GM19438 (cell line): ENCODE results near the gene B4GALNT3.

Experiments
- ATAC-seq: cut with Tn5 transposase; IDR thresholded peaks from one replicate; pipeline ENCODE4 v1.9.1; 2021; ENCODE audit warnings: low read depth; ENCODE audit not compliant: unreplicated experiment

Gene B4GALNT3

DNA sequence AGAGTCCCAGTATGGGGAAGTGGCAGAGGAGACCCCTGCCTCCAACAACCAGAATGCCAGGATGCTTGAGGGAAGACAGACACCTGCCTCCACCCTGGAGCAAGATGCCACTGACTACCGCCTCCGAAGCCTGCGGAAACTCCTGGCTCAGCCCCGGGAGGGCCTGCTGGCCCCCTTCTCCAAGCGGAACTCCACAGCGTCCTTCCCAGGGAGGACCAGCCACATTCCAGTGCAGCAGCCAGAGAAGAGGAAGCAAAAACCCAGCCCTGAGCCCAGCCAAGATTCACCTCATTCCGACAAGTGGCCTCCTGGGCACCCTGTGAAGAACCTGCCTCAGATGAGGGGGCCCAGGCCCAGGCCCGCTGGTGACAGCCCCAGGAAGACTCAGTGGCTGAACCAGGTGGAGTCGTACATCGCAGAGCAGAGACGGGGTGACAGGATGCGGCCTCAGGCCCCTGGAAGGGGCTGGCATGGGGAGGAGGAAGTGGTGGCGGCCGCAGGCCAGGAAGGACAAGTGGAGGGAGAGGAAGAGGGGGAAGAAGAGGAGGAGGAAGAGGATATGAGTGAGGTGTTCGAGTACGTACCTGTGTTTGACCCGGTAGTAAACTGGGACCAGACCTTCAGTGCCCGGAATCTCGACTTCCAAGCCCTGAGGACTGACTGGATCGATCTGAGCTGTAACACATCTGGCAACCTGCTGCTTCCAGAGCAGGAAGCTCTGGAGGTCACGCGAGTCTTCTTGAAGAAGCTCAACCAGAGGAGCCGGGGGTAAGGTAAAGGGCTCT is 93.7 kb downstream of the B4GALNT3 start:
- ATAC-seq, result peak; percentile 64

DNA sequence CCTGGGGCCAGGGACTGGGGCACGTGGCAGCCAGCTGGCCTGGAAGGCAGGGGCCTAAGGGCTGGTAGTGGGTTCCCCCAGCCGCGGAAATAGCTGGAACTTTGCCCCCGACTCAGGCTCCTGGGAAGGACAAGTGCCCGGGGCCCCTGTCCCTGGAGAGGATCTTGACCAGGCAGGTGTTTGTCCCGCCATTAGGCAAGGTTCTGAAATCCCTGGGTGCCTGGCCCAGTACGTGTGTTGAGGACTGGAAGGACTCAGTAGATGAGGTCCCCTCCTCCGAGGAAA is 94.2 kb downstream of the B4GALNT3 start:
- ATAC-seq, result no peak

DNA sequence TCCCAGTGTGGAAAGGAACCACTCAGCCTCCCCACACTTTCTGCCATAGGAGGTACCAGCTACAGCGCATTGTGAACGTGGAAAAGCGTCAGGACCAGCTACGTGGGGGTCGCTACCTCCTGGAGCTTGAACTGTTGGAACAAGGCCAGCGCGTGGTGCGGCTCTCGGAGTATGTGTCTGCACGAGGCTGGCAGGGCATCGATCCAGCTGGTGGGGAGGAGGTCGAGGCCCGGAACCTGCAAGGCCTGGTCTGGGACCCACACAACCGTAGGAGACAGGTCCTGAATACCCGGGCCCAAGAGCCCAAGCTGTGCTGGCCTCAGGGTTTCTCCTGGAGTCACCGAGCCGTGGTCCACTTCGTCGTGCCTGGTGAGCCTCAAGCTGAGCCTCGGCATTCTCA is 96.8 kb downstream of the B4GALNT3 start:
- no peak for ATAC-seq

DNA sequence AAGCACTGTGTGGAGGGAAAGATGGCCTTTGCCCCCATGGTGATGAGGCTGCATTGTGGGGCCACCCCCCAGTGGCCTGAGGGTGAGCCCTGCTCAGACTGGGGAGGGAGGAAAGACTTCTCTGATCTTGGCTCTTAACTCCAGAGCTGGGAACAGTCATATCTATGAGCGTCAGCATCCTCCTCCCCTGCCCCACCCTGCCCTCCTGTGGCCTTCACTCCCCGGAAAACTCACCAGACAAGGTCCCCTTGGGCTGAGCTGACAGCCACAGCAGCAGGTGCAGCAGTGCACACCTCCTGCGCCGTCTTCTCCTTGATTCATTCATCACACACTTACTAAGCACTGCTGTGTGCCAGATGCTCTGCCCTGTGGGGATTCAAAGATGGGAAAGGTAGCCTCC is 98.8 kb downstream of the B4GALNT3 start:
- ATAC-seq, result no peak

DNA sequence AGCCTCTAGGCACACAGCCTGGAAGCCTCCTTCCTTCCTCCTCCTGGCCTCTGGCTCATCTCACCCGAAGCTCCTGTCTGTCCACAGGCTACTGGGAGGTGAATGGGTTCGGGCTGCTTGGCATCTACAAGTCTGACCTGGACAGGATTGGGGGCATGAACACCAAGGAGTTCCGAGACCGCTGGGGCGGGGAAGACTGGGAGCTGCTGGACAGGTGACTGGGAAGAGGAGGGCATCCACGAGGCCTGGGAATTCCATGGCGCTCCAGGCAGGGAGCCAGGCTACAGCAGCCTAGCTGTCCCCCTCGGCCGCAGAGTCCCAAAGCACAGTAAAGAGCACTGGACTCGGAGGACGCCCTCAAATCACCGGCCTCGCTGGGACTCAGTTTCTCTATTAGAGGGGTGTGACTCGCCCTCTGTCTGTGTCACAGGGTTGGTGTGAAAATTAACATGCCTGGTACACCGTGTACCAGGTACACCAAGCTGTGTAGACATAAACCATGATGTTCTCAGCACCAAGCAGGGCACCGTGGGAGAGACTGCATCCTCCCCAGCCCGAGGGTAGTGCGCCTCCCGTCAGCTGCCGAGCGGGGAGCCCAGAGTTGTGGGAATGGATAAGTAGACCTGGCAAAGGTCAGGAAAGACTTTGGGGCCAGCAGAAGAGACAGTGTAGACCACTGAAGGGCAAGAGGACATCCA is 99.6 kb downstream of the B4GALNT3 start:
- ATAC-seq, result no peak

DNA sequence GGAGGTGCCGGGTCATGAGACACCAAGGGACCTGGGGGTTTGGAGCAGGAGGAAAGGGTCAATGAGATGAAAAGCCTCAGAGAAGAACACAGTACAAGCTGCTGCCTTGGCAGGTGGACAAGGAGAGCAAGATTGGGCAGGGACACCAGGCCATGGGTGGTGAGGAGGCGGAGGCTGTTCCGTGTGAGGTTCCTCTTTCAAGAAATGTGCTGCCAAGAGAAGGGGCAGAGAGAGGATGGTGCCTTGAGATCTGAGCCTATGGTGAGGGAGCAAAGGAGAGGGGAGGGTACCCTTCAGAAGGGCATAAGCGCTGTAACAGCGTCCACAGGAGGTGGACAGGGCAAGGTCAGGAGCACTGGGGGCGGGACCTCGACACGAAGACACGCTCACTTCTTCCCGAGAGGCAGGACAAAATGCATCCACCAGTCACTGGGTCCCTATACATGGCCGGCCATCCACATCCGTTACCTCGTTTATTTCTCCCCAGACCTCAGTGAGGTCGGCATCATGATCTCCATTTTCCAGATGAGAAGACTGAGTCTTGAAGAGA is 100.2 kb downstream of the B4GALNT3 start:
- ATAC-seq, result no peak

DNA sequence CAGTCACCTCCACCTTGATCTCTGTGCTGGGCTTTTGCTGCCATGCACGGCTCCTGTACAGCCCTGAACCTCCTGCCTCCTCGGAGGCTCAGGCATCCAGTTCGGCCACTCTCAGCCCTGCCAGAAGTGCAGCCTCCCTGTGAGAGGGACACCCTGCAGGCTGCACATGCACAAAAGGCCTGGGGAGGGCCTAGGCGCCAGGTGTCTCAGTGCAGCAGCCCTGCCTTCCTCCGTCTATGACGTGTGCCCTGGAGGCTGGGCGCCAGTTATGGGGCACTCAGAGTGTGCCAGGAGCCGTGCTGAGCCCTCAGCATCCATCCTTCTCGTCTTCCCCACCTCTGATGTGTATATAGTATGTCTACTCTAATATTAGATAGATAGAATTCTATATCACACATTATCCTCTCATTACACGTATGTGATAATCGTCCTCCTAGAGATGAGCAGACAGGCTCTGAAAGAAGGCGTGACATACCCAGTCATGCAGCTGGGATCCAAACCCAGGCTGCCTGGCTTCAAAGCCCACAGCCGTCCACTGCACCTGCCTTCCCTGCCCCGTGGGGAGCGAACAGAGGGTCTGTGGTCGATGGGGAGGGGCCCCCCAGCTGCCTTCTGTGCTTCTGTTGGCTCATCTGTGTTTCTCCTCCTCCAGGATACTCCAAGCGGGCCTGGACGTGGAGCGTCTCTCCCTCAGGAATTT is 101.1 kb downstream of the B4GALNT3 start:
- no peak for ATAC-seq

DNA sequence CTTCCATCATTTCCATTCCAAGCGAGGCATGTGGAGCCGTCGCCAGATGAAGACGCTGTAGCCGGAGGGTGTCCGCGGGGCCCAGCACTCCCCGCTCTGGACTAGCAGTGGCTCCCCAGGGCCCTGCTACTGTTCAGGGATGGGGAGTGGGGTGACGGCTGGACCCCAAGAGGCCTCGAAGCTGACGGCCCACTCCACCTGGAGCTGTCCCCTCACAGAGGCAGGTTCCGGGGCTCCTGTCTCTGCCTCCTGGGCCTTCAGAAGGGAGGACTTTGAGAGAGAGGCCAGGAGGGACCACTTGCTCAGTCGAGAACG is 101.6 kb downstream of the B4GALNT3 start:
- no peak for ATAC-seq

DNA sequence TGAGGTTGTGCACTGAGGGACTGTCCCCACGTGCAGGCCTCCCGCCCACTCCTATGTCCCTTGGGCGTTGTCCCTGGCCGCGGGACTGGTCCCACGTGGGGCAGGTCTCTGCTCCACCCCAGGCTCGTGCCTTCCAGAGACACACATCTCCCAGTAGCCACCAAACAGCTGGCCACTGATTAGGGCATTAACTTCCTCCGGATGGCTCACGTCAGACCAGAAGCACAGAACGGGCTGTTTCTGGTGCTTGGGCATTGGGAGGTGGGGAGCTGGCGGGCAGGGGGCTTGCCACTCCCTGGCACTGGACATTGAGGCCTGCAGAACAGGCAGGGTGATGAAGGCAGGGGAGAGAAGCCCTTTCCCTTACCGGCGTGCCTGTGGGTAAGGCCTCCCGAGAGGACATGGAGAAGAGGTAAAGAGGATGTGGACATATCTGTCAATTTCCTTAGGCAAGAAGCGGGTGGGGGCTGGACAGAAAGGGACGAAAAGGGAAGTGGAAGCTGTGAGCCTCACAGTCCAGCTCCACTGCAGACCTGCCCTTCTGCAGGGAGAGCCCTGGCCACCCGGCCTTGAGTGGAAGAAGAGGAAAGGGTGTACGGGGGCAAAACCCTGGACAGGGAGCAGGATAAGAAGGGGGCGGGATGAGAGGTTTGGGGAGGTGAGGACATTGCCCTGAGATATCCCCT is 102.3 kb downstream of the B4GALNT3 start:
- ATAC-seq, result no peak

DNA sequence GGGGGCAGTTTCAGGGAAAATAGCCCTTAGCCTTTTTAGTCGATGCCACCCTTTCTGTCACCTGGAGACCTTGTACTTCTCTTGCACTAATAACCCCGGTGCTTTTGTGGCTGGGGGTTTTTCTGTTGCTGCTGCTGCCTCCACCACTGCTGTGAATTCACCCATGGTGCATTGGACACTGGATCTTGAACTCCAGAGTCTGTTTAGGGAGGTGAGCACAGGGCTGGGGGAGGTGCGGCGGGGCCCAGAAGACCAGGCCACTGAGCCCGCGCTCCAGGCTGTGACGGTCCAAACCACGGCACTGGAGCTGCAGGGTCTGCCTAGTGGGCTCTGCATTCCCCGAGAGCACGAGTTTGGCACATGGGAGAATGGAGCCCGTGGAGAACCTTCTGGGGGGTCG is 102.9 kb downstream of the B4GALNT3 start:
- ATAC-seq, result no peak

DNA sequence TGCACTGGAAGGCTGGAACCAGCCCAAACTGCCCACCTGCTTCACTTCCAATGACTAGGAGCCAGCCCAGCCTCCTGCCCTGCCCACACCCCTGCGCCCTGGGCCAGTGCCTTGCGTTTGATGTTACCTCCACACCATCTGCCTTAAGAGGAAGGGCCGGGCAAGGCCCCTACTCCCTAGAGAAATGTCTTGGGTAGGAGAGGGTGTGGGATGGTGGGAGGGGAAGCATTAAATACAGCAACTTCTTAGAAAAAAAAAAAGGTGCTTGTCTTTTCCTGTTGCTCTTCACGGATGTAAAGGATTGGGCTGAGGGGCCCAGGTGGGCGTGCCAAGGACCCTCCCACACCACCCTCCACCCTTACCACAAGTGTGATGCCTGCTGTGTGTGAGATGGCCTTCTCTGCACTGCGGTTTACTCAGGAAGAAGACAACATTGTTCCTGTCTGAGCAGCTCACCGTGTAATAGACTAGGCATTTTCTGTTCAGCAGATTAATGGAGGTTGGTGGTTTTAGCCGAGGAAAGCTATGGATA is 103.6 kb downstream of the B4GALNT3 start:
- ATAC-seq, result no peak

DNA sequence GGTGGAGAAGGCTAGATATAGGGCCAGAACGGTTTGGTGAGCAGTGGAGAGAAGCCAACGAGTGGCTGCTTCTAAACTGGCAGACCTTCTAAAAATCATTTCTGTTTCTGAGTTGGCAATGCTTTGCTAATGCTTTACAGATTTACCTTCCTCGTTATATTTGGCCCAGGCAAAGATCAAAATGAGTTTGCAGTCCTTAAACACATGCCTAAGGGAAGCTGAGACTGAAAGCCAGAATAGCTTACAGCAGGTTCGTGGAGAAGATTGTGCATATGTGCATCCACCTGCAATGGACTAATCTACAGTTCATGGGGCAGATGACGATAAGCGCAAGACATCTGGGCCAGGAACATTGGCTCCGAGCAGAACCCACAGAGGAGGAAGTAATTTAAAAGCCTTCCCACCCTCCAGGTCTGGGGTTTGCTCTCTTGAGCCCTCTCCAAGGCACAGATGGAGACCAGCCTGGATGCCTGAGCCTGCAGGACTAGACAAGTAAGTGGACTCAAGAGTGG is 104.1 kb downstream of the B4GALNT3 start:
- no peak for ATAC-seq

DNA sequence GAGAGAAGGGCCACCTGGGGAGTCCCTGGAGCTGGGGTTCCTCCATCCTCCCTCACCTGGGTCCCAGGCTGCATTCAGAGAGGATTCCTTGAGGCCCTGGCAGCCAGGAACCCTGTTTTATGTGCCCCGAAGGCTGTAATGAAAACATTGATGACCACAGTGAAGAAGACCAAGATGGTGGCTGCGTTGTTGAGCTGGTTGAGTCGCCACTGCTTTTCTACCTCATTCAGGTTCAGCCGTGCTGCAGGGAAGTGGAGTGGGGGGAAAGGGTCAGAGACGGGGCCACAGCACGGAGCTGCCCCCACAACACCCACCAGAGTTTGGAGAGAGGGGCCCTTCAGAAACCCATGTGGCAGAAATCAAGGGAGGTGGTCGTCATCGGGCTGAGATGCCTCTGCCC is 105.4 kb downstream of the B4GALNT3 start:
- ATAC-seq, result no peak

DNA sequence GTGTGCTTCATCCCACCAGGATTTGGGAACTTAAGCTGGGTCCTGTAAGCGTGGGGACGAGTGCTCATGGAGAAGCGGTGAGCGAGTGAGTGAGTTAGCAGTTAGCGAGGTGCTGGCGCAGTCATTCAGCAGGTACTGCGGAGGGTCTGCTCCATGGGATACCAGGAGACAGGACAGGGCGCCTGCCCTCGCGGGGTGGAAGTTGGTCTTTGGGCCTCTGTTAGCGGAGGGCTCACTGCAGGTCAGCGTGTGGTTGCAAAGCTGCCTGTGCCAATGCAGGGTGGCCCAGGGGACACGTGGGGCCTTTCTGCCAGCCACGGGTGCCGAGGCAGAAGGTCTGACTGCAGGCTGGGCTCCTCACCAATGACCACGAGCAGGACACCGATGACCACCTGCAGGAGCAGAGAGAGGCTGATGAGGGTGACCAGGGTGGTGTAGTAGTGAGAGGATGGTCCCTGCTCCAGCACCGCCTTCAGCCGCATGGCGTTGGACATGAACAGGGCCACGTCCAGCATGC is 105.9 kb downstream of the B4GALNT3 start:
- no peak for ATAC-seq

DNA sequence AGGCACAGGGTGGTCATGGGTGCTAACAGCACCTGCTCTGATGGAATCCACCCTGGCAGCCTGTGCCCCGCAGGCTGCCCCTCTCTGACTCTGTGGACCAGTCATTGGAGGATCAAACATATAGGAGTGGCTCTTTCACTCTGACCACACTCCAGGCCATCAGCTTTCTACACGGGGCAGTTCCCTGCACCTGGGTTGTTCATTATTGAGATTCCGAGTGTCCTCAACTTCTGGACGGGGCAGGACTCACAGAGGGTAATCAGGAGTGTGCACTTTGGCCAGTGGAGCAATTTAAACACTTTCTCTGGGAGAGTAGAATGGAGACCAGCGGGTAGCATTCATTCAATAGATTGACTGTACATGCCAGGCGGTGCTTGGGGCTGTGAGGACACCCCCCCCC is 108.7 kb downstream of the B4GALNT3 start:
- no peak for ATAC-seq

DNA sequence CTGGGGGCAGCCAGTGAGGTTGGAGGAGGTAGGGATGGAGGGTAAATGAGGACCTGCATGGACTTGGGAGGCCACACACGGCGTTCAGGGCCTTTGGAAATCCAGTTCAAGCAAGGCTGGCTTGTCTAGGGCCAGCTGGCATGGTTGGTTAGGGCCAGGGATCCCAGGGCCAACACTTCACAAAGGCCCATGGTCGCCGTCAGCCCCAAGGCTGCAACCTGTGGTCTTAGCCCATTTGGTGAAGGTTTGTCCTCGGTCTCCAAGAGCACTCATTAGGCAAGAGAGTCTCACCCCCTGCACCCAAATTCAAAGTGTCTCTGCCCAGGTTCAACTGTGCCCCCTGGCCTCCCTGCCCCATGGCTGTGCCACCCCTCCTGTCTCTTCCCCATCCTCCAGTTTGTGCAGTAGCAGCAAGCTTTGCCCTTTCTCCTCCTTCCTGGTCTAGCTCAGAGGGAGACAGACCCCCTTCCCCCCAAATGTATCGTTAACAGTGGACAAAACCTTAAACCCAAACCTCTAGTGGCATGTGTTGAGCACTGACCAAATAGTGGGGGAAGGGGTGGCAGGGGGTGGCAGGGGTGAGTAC is 109.4 kb downstream of the B4GALNT3 start:
- no peak for ATAC-seq

DNA sequence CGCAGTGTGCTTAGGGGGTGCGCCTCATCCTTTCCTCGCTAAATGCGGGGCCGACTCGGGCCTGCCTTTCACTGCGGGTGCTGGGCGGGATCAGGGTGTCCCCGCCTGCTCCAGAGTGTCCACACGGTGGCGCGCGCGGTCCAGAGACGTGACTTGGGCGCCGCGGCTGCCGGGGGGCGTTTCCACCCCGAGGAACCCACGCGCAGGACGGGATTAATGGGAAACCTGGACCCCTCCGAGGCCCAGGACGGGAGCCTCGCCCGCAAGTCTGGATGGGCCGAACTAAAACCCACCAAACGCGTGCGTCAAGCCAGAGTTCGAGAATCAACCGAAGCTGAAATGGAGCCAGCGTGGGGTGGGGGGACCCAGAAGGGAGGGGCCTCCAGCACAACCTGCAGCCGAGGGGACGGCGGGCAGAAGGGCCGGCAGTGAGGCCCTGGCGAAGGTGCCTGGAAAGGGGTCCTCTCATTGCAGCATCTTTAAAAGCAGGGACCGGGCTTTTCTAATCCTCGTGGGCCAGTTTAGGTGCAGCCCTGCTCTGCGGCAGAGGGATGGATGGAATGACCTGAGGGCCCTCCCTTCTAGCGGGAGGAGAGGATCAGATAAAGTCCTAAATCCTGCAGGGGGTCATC is 110.2 kb downstream of the B4GALNT3 start:
- no peak for ATAC-seq

DNA sequence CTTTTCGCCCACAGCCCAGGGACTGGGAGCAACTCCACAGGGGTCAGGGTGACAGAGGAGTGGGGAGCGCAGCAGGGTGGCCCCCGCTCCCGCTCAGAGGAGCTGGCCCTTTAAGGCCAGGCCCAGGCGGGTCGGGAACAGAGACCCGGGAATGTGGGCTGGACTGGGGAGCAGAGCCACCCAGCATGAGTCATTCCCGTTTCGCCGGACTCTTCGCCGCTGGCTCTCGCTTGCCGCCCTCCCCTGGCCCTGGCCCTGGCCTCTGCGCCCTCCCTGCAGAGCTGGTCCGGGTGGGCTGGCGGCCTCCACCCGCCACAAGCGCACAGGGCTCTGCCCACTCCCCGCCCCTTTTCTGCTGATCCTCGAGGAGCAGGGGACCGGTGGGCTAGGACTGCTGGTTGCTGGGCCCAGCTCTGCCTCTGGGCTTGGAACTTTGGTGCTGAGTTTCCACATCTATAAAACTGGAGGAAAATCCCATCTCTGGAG is 110.7 kb downstream of the B4GALNT3 start:
- ATAC-seq, result no peak
